ENCODE results near the gene PDZRN3.

The PDZRN3 gene

GRCh38 chr3:73409138-73409763 is 215.5 kb downstream of the PDZRN3 start:
- TF ChIP-seq, protein P1, sequence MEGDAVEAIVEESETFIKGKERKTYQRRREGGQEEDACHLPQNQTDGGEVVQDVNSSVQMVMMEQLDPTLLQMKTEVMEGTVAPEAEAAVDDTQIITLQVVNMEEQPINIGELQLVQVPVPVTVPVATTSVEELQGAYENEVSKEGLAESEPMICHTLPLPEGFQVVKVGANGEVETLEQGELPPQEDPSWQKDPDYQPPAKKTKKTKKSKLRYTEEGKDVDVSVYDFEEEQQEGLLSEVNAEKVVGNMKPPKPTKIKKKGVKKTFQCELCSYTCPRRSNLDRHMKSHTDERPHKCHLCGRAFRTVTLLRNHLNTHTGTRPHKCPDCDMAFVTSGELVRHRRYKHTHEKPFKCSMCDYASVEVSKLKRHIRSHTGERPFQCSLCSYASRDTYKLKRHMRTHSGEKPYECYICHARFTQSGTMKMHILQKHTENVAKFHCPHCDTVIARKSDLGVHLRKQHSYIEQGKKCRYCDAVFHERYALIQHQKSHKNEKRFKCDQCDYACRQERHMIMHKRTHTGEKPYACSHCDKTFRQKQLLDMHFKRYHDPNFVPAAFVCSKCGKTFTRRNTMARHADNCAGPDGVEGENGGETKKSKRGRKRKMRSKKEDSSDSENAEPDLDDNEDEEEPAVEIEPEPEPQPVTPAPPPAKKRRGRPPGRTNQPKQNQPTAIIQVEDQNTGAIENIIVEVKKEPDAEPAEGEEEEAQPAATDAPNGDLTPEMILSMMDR (conservative IDR thresholded peaks at IDR 0.05; ENCODE audit: low read length), result no peak
- H3K4me3 ChIP-seq (ENCODE audit: low read length), result peak overlapping the region; percentile 17
- DNase-seq (ENCODE audit: low read depth), result peak; percentile 95

- no peak overlapping the region for H3K4me3 ChIP-seq (ENCODE audit: low read length)
- TF ChIP-seq, protein P1 (conservative IDR thresholded peaks at IDR 0.05; ENCODE audit: low read length), result no peak
- no peak for DNase-seq (ENCODE audit: low read depth)
Observed at GRCh38 chr3:73408634-73409033, 216.1 kb downstream of the PDZRN3 start.

DNA sequence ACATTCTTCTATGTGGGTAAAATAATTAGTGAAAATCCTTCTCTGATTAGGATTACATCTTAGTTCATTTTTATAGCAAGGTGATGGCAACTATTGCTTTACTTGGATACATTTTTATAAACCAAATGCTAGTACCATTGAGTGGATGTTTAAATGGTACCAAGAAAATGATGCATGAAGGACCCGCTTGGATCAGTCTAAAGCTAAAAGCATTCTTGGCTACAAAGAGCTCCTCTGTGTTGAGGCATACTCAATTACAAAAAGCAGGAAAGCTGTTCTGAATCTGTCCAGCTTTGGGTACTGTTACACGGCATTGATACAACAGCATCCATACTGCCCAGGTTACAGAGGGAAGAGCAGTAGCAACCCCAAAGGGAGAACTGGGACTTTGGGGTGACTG is 217.2 kb downstream of the PDZRN3 start:
- no peak overlapping the region for H3K4me3 ChIP-seq (ENCODE audit: low read length)
- no peak for DNase-seq (ENCODE audit: low read depth)
- TF ChIP-seq, protein P1 (conservative IDR thresholded peaks at IDR 0.05; ENCODE audit: low read length), result no peak

- H3K4me3 ChIP-seq (ENCODE audit: low read length), result no peak overlapping the region
- peak; percentile 70 for DNase-seq (ENCODE audit: low read depth)
- TF ChIP-seq, protein P1 (conservative IDR thresholded peaks at IDR 0.05; ENCODE audit: low read length), result no peak
Observed at GRCh38 chr3:73405853-73406252, 218.9 kb downstream of the PDZRN3 start.

- DNase-seq (ENCODE audit: low read depth), result no peak
- TF ChIP-seq, protein P1 (conservative IDR thresholded peaks at IDR 0.05; ENCODE audit: low read length), result no peak
- no peak overlapping the region for H3K4me3 ChIP-seq (ENCODE audit: low read length)
Observed at GRCh38 chr3:73405000-73405399, 219.7 kb downstream of the PDZRN3 start.

DNA sequence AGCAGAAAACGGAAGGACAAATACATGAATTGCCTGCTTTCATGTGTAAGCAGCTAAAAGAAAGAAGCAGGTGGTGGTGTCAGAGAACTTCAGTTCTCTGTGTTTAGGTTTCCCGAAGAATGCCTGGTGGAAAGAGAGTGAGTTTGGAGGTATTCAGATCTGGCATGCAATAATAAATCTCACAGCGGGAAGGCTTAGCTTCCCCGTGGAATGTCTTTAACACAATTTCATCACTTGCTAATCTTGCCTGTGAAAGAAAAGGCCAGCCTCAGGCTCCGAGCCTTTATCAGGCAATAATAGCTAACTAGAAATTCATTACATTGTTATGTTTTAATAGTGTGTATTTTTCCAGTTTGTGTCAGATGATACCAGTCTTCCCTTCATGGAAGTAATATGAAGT is 220.3 kb downstream of the PDZRN3 start:
- no peak overlapping the region for H3K4me3 ChIP-seq (ENCODE audit: low read length)
- TF ChIP-seq, protein P1 (conservative IDR thresholded peaks at IDR 0.05; ENCODE audit: low read length), result no peak
- no peak for DNase-seq (ENCODE audit: low read depth)

DNA sequence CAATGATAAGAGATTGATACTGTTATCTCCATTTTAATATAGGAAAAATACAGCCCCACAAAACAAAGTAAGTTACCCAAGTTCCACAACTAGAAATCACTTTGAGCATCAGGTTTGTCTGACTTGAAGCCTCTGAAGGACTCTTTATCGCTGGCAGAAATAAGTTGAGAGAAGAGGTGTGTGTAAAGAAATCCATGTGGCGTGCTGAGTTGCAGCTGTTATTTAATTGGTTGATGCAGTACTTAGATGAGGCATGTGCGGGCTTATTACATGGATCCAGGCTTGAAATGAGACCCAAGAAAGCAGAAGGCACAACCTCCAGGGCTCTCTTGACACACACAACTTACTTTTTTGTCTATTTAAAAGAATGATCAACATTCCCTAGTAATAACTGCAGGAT is 221.3 kb downstream of the PDZRN3 start:
- DNase-seq (ENCODE audit: low read depth), result no peak
- H3K4me3 ChIP-seq (ENCODE audit: low read length), result no peak overlapping the region
- TF ChIP-seq, protein P1 (conservative IDR thresholded peaks at IDR 0.05; ENCODE audit: low read length), result no peak

Data from AG10803 (cell line).